Stimulated activated CD4-positive, alpha-beta T cell treated with anti-CD3 and anti-CD28 coated beads, TNF-alpha, amount 100 ng/mL, for 24 hours (primary cell): ENCODE data around the gene UNC93A.
A peak's percentile ranks its signal among the peaks of the same experiment; 100 is the strongest.
"Not testable (repeated sequence)": the region's sequence is repeated elsewhere in the genome, so short reads cannot be mapped to it uniquely, and the experiment has no call there.

ENCODE experiments used
- DNase-seq, 3 experiments: peaks; one replicate each; pipeline ENCODE4 v3.0.0-alpha.2; 2020; ENCODE audit warnings: low read depth in 3 of 3

UNC93A gene

DNA sequence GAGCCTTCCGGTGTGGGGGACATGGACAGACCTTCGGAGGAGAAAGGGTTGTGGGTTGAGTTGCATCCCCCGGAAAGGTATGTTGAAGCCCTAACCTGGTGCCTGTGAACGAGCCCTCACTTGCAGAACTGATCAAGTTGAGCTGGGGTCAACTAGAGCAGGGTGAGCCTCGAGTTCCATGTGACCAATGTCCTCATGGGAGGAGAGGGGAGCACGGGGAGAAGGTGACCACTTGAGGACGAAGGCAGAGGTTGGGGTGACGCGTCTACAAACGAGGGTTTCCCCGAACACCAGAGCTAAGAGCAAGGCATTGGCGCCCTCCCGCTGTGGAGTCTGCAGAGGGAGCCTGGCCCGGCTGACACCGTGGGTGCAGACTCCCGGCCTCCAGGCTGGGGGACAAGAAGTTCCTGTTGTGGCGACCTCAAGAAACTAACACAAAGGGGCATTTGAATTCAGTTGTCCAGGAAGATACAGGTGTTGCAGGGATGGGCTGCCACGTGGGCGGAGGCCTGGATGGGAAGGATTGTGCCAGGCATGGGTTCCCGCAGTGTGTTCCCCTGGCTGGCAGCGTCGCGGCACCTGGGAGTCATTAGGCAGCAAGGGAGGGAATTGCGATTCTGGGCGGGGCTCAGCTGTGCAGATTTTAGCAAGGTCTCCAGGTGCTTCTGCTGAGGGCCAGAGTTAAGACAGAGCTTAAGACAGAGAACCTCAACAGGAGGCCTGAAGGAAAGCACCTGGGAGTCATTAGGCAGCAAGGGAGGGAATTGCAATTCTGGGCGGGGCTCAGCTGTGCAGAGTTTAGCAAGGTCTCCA is 20.4 kb upstream of the UNC93A start:
- DNase-seq: no peak

DNA sequence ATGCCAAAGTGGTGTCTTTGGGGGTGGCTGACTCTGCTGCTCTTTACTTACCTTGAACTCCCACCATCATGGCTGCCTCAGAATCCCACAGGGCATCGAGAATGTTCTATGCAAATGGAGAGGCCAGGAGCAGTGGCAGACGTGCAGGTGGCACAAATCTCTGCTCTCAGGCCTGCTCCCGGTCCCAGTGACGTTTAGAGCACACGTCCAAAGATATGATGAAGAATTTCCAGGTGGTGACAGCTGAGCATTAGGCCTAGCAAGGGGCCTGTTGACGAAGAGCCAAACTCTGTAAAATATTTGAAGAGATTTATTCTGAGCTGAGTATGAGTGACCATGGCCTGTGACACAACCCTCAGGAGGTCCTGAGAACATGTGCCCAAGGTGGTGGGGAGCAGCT is 19.0 kb upstream of the UNC93A start:
- no peak for DNase-seq

GRCh38 chr6:167272696-167273379 is 18.3 kb upstream of the UNC93A start:
- no peak for DNase-seq

GRCh38 chr6:167274270-167274669 is 16.8 kb upstream of the UNC93A start:
- DNase-seq: no peak

- DNase-seq: no peak
Measured at GRCh38 chr6:167275001-167275400, 16.1 kb upstream of the UNC93A start.

- no peak for DNase-seq
Measured at GRCh38 chr6:167275436-167275835, 15.7 kb upstream of the UNC93A start.

DNA sequence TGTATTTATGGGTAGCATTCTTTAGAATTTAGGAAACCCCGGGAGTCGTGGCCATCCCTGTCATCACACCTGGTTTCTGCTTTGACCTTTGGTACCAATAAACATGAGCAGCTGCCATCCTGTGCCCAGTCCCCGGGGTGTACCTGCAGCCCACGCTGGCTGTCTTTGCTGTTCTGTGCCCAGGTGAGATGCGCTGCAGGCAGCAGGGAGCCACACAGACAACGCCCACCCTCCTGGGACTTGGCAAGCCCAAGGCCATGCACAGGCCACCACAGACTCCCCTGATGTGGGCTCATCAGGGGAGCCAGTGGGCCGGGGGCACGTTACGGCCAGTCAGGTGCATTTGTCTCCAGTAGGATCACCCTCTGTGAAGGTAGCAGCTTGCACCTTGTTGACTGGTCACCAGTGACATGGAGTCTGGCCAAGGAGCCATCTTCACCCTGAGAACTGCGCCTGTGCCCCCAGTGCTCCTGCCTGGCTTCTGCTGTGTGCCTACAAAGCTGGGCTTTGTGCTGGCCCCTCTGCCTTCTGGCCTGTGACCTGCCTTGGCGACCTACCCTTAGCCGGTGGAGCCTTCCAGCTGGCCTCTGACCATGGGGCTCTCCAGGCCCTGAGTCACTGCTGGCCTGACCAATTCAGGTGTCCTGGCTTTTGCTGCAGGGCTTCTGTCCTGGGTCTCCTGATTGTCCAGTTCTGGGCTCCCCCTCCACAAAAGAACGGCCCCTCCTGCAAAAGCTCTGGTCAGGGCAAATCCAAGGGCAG is 14.2 kb upstream of the UNC93A start:
- no peak for DNase-seq

GRCh38 chr6:167278173-167278940 is 12.8 kb upstream of the UNC93A start:
- not testable (repeated sequence) for DNase-seq

GRCh38 chr6:167279766-167280446 is 11.2 kb upstream of the UNC93A start:
- no peak for DNase-seq

DNA sequence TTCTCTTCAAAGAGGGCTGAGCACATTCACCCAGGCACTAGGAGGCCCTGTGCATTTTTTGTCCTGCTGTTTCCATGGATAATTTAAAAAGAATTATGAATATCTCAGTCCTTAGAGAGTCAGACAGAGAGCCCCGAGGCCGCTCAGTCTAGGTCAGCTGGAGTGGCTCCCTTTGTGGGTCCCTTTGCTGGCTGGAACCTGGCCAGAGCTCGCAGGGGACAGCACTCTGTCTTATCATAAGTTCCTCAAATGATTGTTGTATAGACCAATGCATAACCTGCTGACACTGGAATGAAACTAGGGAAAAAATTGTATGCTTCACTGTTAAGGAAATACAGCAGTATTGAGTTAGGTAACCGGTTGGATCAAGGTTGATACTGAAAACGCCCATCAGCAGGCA is 10.6 kb upstream of the UNC93A start:
- not testable (repeated sequence) for DNase-seq

DNA sequence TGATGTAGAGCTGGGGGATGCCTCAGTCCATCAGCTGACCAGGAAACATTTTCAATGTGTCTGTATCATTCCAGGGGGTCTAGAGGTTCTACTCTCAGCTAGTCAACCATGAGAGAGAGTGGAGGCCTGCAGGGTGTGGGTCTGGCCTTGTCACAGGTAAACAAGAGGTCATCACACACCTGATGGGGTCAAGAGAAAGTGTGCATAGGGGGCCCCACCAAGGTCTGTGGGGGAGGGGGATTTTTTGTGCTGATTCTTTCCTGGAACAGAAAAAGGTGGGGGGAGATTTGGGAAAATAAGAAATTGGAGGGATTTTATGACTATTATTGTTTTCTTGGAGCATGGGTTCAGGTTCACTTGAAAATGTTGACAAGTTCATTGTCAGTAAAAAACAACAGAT is 8.9 kb upstream of the UNC93A start:
- DNase-seq: no peak

- not testable (repeated sequence) for DNase-seq
Measured at GRCh38 chr6:167284565-167284964, 6.5 kb upstream of the UNC93A start.

- no peak for DNase-seq
Measured at GRCh38 chr6:167285077-167285770, 5.9 kb upstream of the UNC93A start.

DNA sequence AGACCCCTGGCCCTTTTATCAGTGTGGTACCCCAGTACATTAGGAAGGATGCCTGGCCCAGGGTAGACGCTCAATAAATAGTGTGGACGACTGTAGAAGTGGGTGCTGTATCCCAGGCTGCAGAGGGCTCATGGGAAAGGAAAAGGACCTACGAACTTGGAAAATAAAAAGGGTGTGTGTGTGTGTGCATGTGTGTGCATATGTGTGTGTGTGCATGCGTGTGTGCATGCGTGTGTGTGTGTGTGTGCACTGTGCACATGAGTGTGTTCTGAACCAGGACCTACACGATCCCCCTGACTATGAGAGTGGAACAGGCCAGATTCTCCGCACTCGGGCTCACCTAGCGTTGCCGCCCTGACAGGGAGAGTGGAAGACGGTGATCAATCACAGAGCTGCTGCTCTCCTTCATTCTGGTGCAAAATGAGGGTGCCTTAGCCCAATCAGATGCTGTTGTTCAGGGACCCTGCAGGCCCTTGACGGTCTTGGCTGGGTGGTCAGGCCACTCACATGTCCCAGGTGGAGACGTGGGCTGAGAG is 3.5 kb upstream of the UNC93A start:
- no peak for DNase-seq

DNA sequence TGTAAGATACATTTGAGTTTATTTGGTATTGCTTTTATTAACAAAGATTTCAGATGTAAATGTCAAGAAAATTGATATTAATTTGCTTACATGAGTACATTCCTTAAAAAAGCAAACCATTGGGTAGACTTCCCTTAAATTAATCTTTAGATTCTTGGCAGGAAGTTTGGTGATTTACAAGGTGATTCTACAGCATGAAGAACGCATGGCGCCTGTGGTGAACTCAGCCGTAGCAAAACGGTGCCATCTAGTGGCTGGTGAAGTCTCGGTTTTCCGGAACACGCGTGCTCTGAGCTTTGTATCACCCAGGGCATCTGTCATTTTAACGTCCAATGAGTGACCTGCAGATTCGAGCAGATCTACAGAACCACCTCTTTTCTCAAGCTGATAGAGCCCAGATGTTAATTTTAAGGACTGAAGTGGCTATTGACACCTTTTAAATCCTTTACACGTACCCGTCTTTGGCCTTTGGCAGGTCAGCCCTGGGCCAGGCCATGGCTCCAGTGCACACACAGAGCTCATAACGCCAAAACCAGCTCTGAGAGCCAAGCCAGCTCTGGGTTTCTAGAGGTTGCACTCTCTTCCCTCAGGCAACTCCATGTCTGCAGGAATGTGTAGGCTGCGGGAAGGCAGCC is 2.4 kb upstream of the UNC93A start:
- DNase-seq: peak in 2 of 3 experiments; percentile 9 to 31

- DNase-seq: not testable (repeated sequence)
Measured at GRCh38 chr6:167289291-167289690, 1.8 kb upstream of the UNC93A start.

- no peak for DNase-seq
Measured at GRCh38 chr6:167291623-167292300, 647 bp downstream of the UNC93A start.

DNA sequence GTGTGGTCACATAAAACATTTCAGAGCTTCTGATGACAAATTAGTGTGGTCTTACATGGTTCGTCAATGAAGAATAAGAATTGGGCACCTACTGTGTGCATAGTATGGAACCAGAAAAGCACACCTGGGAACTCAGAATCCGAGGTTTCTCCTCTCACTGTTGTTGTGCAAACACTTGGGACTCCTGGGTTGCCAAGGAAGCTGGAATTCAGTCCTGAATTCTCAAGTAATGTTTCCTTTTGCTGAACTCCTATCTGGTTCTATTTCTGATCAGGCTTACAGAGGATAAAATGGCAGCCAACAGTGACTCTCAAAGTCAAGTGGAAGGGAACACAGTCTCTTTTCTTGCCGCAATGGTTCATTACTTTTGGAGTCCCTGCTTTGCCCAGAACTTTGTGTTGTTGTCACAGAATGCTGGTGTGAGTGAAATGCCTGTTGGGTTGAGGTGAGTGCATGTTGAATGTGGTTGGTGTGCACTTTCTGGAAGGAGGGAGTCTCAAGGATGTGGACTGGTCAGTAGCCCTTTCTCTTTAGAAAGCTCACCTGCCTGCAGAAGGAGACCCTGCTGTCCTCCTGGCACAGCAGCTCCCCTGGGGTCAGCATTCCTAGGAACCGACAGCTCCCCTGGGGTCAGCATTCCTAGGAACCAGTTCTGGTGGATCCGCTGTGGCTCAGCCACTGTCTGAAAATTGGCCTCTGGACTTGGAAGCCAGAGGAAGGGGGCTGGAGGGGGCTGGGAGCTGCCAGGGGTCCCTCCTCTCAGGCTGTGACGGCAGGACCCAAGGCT is 1.4 kb downstream of the UNC93A start:
- DNase-seq: no peak
